GM23338 (cell line): ENCODE measurements around the gene STARD13. TPM values are rescaled to one million over a fixed set of nuclear protein-coding genes. Genes with fewer than 3 reads are reported as not detected.

Source experiments
- ATAC-seq: fragments of 200-7000 bp; cut with Tn5 transposase; 3 replicates; pipeline ENCODE4 v1.9.1; 2020
- DNase-seq: peaks from one replicate; pipeline ENCODE4 v3.0.0-alpha.2; 2015; ENCODE audit warnings: low spot score
- H2AFZ ChIP-seq: fragments of 200-600 bp; sonication (generic); 2 replicates; pipeline ENCODE4 v1.8.0; 2016; ENCODE audit warnings: antibody characterized with exemption, mild to moderate bottlenecking, moderate library complexity
- H3F3A ChIP-seq: fragments of 200-600 bp; sonication (generic); replicated peaks from 2 replicates; pipeline ENCODE4 v1.8.0; 2017; ENCODE audit warnings: antibody characterized with exemption, mixed run types, low read depth
- H3K27ac ChIP-seq: fragments of 200-600 bp; sonication (generic); 2 replicates; pipeline ENCODE4 v1.6.1; 2016; ENCODE audit warnings: low read depth
- H3K27me3 ChIP-seq: fragments of 200-600 bp; sonication (generic); 2 replicates; pipeline ENCODE4 v1.8.0; 2016; ENCODE audit warnings: mild to moderate bottlenecking, mixed run types, moderate library complexity; ENCODE audit not compliant: insufficient read depth
- H3K36me3 ChIP-seq: fragments of 200-600 bp; sonication (generic); 2 replicates; pipeline ENCODE4 v1.8.0; 2016; ENCODE audit warnings: mild to moderate bottlenecking; ENCODE audit not compliant: insufficient read depth
- H3K4me1 ChIP-seq: fragments of 200-600 bp; sonication (generic); 2 replicates; pipeline ENCODE4 v1.8.0; 2016; ENCODE audit warnings: mild to moderate bottlenecking, moderate library complexity; ENCODE audit not compliant: insufficient read depth
- H3K4me2 ChIP-seq: fragments of 200-600 bp; sonication (generic); 2 replicates; pipeline ENCODE4 v1.7.1; 2017; ENCODE audit warnings: mixed run types
- H3K4me3 ChIP-seq: fragments of 200-600 bp; sonication (generic); 2 replicates; pipeline ENCODE4 v1.6.1; 2016; ENCODE audit warnings: mixed run types
- H3K79me2 ChIP-seq: fragments of 200-600 bp; sonication (generic); replicated peaks from 2 replicates; pipeline ENCODE4 v1.8.0; 2017; ENCODE audit warnings: mild to moderate bottlenecking; ENCODE audit not compliant: insufficient read depth
- H3K9me2 ChIP-seq: fragments of 200-600 bp; sonication (generic); 2 replicates; pipeline ENCODE4 v1.8.0; 2017; ENCODE audit not compliant: insufficient read depth
- H4K20me1 ChIP-seq: fragments of 200-600 bp; sonication (generic); replicated peaks from 2 replicates; pipeline ENCODE4 v1.8.0; 2017; ENCODE audit warnings: mild to moderate bottlenecking; ENCODE audit not compliant: insufficient read depth
- H3K27ac Mint-ChIP-seq: 2 replicates; pipeline ENCODE4 v1.8.0; 2020; ENCODE audit warnings: inconsistent platforms, mild to moderate bottlenecking, moderate library complexity, mixed read lengths
- H3K27me3 Mint-ChIP-seq: 3 replicates; pipeline ENCODE4 v1.8.0; 2022; ENCODE audit warnings: low read depth, mild to moderate bottlenecking, moderate library complexity, mixed read lengths, inconsistent platforms; ENCODE audit not compliant: insufficient read depth, poor library complexity
- H3K36me3 Mint-ChIP-seq: 3 replicates; pipeline ENCODE4 v1.8.0; 2021; ENCODE audit warnings: low read depth, mild to moderate bottlenecking, inconsistent platforms, moderate library complexity, mixed read lengths
- H3K4me1 Mint-ChIP-seq: 3 replicates; pipeline ENCODE4 v1.8.0; 2020; ENCODE audit warnings: mild to moderate bottlenecking, inconsistent platforms, mixed read lengths
- H3K4me3 Mint-ChIP-seq: 3 replicates; pipeline ENCODE4 v1.8.0; 2021; ENCODE audit warnings: moderate library complexity, mild to moderate bottlenecking, inconsistent platforms, mixed read lengths
- H3K9me3 Mint-ChIP-seq: 3 replicates; pipeline ENCODE4 v1.8.0; 2020; ENCODE audit warnings: moderate library complexity, mild to moderate bottlenecking, inconsistent platforms, mixed read lengths
- CREB1 ChIP-seq: fragments of 250-450 bp; sonication (Bioruptor Pico); IDR thresholded peaks from 2 replicates; pipeline ENCODE4 v1.5.0; 2020; ENCODE audit warnings: low read depth, mild to moderate bottlenecking, moderate library complexity
- EZH2 ChIP-seq: fragments of 200-600 bp; sonication (generic); IDR thresholded peaks from one replicate; pipeline ENCODE4 v1.8.0; 2017; ENCODE audit warnings: antibody characterized with exemption, mild to moderate bottlenecking, low read depth; ENCODE audit not compliant: unreplicated experiment
- EZH2phosphoT487 ChIP-seq: fragments of 200-600 bp; sonication (generic); IDR thresholded peaks from one replicate; pipeline ENCODE4 v1.8.1; 2018; ENCODE audit warnings: antibody characterized with exemption; ENCODE audit not compliant: unreplicated experiment
- JUNB ChIP-seq: IDR thresholded peaks from one replicate; pipeline ENCODE4 v1.6.1; 2016; ENCODE audit warnings: antibody characterized with exemption; ENCODE audit not compliant: unreplicated experiment
- NANOG ChIP-seq: IDR thresholded peaks from 2 replicates; pipeline ENCODE4 v1.6.1; 2016; ENCODE audit warnings: antibody characterized with exemption, borderline replicate concordance
- POLR2AphosphoS5 ChIP-seq: IDR thresholded peaks from 2 replicates; pipeline ENCODE4 v1.6.1; 2016; ENCODE audit warnings: antibody characterized with exemption, low read depth
- STAT1 ChIP-seq: IDR thresholded peaks from one replicate; pipeline ENCODE4 v1.6.1; 2016; ENCODE audit warnings: antibody characterized with exemption; ENCODE audit not compliant: unreplicated experiment
- ZNF114 ChIP-seq: fragments of 250-450 bp; sonication (Bioruptor Pico); IDR thresholded peaks from 2 replicates; pipeline ENCODE4 v1.5.0; 2020; ENCODE audit warnings: mild to moderate bottlenecking, moderate library complexity
- polyA plus RNA-seq: library from polyadenylated mRNA; unstranded; fragments of >200 nt; fragmentation: Nextera tagmentation; extraction: Ambion mirVana; gene quantifications from 2 replicates; pipeline ENCODE4 v1.2.1, GENCODE V29; 2016
- total RNA-seq: library from RNA; depleted of rRNA; stranded (reverse); fragments of >200 nt; shearing (Covaris generic); gene quantifications from 2 replicates; pipeline ENCODE4 v1.2.3, GENCODE V29; 2014
- TF ChIP-seq, protein P1 (sequence below): IDR thresholded peaks from one replicate; pipeline ENCODE4 v1.6.1; 2018; ENCODE audit warnings: antibody characterized with exemption; ENCODE audit not compliant: unreplicated experiment
- TF ChIP-seq, protein P2 (sequence below): IDR thresholded peaks from 2 replicates; pipeline ENCODE4 v1.6.1; 2016; ENCODE audit warnings: antibody characterized with exemption
- TF ChIP-seq, protein P3 (sequence below), 2 experiments: fragments of 200-600 bp in 1 of 2; sonication (generic) in 1 of 2; conservative IDR thresholded peaks; 2 replicates each; pipeline versions ENCODE4 v1.5.1 to v1.6.1; 2016 to 2017; ENCODE audit warnings: antibody characterized with exemption in 2 of 2, low read depth in 2 of 2, mild to moderate bottlenecking in 2 of 2, moderate library complexity in 1 of 2

Gene STARD13
- total and polyA plus RNA-seq, 2 experiments from 2014 or later, result 3.2 to 5.2 TPM

DNA sequence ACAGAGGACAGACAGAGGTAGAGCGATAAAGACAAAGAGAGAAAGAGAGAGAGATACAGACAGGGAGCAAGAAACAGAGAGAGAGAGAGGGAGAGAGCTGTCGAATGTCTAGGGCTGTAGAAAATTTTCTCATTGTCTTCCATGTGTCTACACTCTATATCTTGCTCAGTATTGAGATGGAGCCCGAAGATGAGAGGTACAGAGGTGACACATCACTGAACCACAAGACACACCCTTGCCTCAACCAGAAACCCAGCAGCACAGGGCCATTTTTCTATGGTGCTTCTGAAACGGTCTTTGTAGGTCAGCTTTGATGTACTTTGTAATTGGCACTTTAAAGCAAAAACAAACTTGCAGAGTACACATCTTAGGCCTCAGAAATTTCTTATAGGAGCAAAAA is 157.4 kb downstream of the STARD13 start:
- Histone ChIP-seq H3K36me3 (no peaks in the 10 kb centered on the region), H3K27me3 (no peaks in the 10 kb centered on the region), H3K4me3 (no peak overlapping the region), H3K27ac (no peak overlapping the region), H2AFZ (no peak overlapping the region), H3F3A (no peaks in the 10 kb centered on the region), H4K20me1 (no peaks in the 10 kb centered on the region), H3K9me2 (no peaks in the 10 kb centered on the region), H3K4me2 (no peak overlapping the region), H3K79me2 (no peaks in the 10 kb centered on the region), H3K4me1 (peaks cover 23% of the 10 kb centered on the region)
- Mint-ChIP-seq H3K36me3 (no peaks in the 10 kb centered on the region; the same call in 2 of the 3 replicates), H3K27me3 (peaks cover 9% of the 10 kb centered on the region), H3K4me3 (no peak overlapping the region), H3K4me1 (peaks cover 34% of the 10 kb centered on the region), H3K9me3 (no peaks in the 10 kb centered on the region), H3K27ac (no peak overlapping the region)
- TF ChIP-seq JUNB (no peak), NANOG (no peak)
- ATAC-seq, result no peak
- DNase-seq, result no peak

DNA sequence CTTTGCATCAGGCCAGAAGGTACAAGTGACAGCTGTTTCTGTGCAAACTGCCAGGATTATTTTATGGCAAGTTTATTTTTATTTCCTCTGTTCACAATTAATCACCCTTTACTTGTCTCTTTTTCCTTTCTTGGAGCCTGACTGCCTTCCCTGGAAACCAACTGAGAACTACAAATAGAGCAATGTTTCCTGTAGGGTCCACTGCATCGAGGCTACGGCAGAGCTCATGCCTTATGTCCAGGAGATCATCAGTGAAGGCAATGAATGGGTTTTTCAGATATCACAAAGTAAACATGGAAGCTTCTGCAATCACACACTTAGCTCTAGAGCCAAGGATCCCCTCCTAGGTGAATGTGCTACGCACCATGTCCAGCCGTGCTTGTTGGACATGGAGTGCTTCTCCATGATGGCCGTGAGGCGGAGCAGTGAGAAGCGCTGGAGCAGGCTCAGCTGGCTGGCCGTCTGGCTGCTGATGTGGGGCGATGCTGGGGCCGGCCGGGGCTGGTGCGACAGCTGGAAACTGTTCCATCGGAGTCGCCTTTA is 158.5 kb downstream of the STARD13 start:
- H3K27ac ChIP-seq, result no peak overlapping the region
- Mint-ChIP-seq H3K4me3 (no peak overlapping the region), H3K4me1 (peaks cover 36% of the 10 kb centered on the region), H3K27me3 (peaks cover 10% of the 10 kb centered on the region), H3K9me3 (no peaks in the 10 kb centered on the region), H3K36me3 (peaks cover 4% of the 10 kb centered on the region; the same call in 2 of the 3 replicates), H3K27ac (no peak overlapping the region)
- DNase-seq, result no peak
- H3K4me1 ChIP-seq, result peaks cover 24% of the 10 kb centered on the region
- no peaks in the 10 kb centered on the region for H3K79me2 ChIP-seq
- no peaks in the 10 kb centered on the region for H4K20me1 ChIP-seq
- no peaks in the 10 kb centered on the region for H3K27me3 ChIP-seq
- no peak for ATAC-seq
- H3K4me2 ChIP-seq, result no peak overlapping the region
- no peak overlapping the region for H3K4me3 ChIP-seq
- no peaks in the 10 kb centered on the region for H3K36me3 ChIP-seq
- no peaks in the 10 kb centered on the region for H3K9me2 ChIP-seq
- no peaks in the 10 kb centered on the region for H3F3A ChIP-seq
- H2AFZ ChIP-seq, result no peak overlapping the region
- TF ChIP-seq STAT1, result no peak
- TF ChIP-seq JUNB, result no peak
- TF ChIP-seq, protein P1, sequence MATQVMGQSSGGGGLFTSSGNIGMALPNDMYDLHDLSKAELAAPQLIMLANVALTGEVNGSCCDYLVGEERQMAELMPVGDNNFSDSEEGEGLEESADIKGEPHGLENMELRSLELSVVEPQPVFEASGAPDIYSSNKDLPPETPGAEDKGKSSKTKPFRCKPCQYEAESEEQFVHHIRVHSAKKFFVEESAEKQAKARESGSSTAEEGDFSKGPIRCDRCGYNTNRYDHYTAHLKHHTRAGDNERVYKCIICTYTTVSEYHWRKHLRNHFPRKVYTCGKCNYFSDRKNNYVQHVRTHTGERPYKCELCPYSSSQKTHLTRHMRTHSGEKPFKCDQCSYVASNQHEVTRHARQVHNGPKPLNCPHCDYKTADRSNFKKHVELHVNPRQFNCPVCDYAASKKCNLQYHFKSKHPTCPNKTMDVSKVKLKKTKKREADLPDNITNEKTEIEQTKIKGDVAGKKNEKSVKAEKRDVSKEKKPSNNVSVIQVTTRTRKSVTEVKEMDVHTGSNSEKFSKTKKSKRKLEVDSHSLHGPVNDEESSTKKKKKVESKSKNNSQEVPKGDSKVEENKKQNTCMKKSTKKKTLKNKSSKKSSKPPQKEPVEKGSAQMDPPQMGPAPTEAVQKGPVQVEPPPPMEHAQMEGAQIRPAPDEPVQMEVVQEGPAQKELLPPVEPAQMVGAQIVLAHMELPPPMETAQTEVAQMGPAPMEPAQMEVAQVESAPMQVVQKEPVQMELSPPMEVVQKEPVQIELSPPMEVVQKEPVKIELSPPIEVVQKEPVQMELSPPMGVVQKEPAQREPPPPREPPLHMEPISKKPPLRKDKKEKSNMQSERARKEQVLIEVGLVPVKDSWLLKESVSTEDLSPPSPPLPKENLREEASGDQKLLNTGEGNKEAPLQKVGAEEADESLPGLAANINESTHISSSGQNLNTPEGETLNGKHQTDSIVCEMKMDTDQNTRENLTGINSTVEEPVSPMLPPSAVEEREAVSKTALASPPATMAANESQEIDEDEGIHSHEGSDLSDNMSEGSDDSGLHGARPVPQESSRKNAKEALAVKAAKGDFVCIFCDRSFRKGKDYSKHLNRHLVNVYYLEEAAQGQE, result no peak
- TF ChIP-seq, protein P2, sequence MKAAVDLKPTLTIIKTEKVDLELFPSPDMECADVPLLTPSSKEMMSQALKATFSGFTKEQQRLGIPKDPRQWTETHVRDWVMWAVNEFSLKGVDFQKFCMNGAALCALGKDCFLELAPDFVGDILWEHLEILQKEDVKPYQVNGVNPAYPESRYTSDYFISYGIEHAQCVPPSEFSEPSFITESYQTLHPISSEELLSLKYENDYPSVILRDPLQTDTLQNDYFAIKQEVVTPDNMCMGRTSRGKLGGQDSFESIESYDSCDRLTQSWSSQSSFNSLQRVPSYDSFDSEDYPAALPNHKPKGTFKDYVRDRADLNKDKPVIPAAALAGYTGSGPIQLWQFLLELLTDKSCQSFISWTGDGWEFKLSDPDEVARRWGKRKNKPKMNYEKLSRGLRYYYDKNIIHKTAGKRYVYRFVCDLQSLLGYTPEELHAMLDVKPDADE, result no peak
- TF ChIP-seq EZH2, result no peak
- no peak for TF ChIP-seq EZH2phosphoT487
- TF ChIP-seq NANOG, result no peak
- TF ChIP-seq CREB1 (CRISPR knock-in tag), result no peak
- TF ChIP-seq, protein P3, sequence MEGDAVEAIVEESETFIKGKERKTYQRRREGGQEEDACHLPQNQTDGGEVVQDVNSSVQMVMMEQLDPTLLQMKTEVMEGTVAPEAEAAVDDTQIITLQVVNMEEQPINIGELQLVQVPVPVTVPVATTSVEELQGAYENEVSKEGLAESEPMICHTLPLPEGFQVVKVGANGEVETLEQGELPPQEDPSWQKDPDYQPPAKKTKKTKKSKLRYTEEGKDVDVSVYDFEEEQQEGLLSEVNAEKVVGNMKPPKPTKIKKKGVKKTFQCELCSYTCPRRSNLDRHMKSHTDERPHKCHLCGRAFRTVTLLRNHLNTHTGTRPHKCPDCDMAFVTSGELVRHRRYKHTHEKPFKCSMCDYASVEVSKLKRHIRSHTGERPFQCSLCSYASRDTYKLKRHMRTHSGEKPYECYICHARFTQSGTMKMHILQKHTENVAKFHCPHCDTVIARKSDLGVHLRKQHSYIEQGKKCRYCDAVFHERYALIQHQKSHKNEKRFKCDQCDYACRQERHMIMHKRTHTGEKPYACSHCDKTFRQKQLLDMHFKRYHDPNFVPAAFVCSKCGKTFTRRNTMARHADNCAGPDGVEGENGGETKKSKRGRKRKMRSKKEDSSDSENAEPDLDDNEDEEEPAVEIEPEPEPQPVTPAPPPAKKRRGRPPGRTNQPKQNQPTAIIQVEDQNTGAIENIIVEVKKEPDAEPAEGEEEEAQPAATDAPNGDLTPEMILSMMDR (conservative IDR thresholded peaks at IDR 0.05; ENCODE audit: low read depth in 2 of 2), result no peak
- no peak for TF ChIP-seq POLR2AphosphoS5
- TF ChIP-seq ZNF114 (CRISPR knock-in tag), result no peak
